Transverse colon (tissue), 4 donors: ENCODE data around the gene STYXL2. TPM values are rescaled to one million over a fixed set of nuclear protein-coding genes. Genes with fewer than 3 reads are reported as not detected.

Experiments used
- DNase-seq: peaks from one replicate; pipeline ENCODE4 v3.0.0-alpha.2; 2019
- H3K27ac ChIP-seq, 4 donors: fragments of 200-600 bp; sonication (generic); 2 replicates each; pipeline ENCODE4 v1.5.1; 2016 to 2018; ENCODE audit warnings: inconsistent platforms in 4 of 4
- H3K27me3 ChIP-seq: fragments of 200-600 bp; sonication (generic); 2 replicates; pipeline ENCODE4 v1.5.1; 2017; ENCODE audit warnings: inconsistent platforms
- H3K36me3 ChIP-seq, 4 donors: fragments of 200-600 bp; sonication (generic); 2 replicates each; pipeline ENCODE4 v1.5.1; 2017 to 2019; ENCODE audit warnings: inconsistent platforms in 4 of 4
- H3K4me1 ChIP-seq, 4 donors: fragments of 200-600 bp; sonication (generic); 2 replicates each; pipeline ENCODE4 v1.5.1; 2017 to 2020; ENCODE audit warnings: inconsistent platforms in 4 of 4
- H3K4me3 ChIP-seq, 4 donors: fragments of 200-600 bp; sonication (generic); 1 replicate in 1 of 4; 2 replicates in 3 of 4; pipeline versions ENCODE4 v1.5.1 to v1.6.1; 2017 to 2019; ENCODE audit warnings: inconsistent platforms in 4 of 4
- H3K9me3 ChIP-seq, 2 donors: fragments of 200-600 bp; sonication (generic); 2 replicates each; pipeline ENCODE4 v1.5.1; 2017 to 2019; ENCODE audit warnings: inconsistent platforms in 2 of 2
- CTCF ChIP-seq, 5 experiments: fragments of 200-600 bp in 3 of 5; fragments of 450-650 bp in 2 of 5; sonication (generic) in 3 of 5; IDR thresholded peaks; 1 replicate in 2 of 5; 2 replicates in 3 of 5; pipeline ENCODE4 v1.5.1; 2016 to 2017; ENCODE audit warnings: antibody characterized with exemption in 5 of 5, inconsistent platforms in 3 of 5, mild to moderate bottlenecking in 2 of 5, moderate library complexity in 1 of 5
- EP300 ChIP-seq: sonication (generic); formaldehyde crosslinking; IDR thresholded peaks from one replicate; pipeline ENCODE4 v1.6.1; 2017; ENCODE audit warnings: antibody characterized with exemption, low read depth
- POLR2A ChIP-seq: fragments of 450-650 bp; IDR thresholded peaks from one replicate; pipeline ENCODE4 v1.6.1; 2016; ENCODE audit warnings: antibody characterized with exemption, mild to moderate bottlenecking, moderate library complexity
- POLR2AphosphoS5 ChIP-seq, 3 donors: sonication (generic); formaldehyde crosslinking; IDR thresholded peaks; one replicate each; pipeline ENCODE4 v1.6.1; 2016; ENCODE audit warnings: antibody characterized with exemption in 3 of 3
- WGBS, 2 donors: methylation state at CpG; one replicate each; pipeline ENCODE4 v1.1.5; 2018; ENCODE audit warnings: low coverage in 1 of 2; 5-methylcytosine and 5-hydroxymethylcytosine counted together
- in situ Hi-C, 4 donors: fragments of 200-750 bp; cut with MboI; loops; one replicate each; pipeline versions ENCODE4 v1.15.0 to v1.15.1; 2017; ENCODE audit warnings: low sequenced_read_pairs in 3 of 4, low pct_ligation_motif_present in 1 of 4, low pct_unique_long_range_greater_than_20kb in 1 of 4
- intact Hi-C: fragments of 100-400 bp; cut with DNase I; formaldehyde crosslinking; loops from one replicate; pipeline ENCODE4 v1.15.1; 2023; ENCODE audit warnings: low total_unique reads
- total RNA-seq, 4 donors: library from RNA; depleted of rRNA; stranded (reverse); fragments of >200 nt; gene quantifications; one replicate each; pipeline ENCODE4 v1.1.0, GENCODE V29; 2016

The STYXL2 gene
- total RNA-seq, 4 donors from 2014 or later: 0.16 to 0.41 TPM; not detected in 2

- no peak for TF ChIP-seq EP300
- Histone ChIP-seq H3K4me3 (no peak overlapping the region), H3K27ac (no peak overlapping the region), H3K36me3 (no peaks in the 10 kb centered on the region), H3K4me1 (peaks cover 0 to 17% (median 4%) of the 10 kb centered on the region in 4 donors), H3K9me3 (no peaks in the 10 kb centered on the region), H3K27me3 (no peaks in the 10 kb centered on the region)
- 46 to 72% methylated on average over 5 to 6 of the region's 6 CpGs for WGBS, 2 donors
- intact Hi-C loops: no loop called here
- in situ Hi-C loops: no loop called here
- DNase-seq: no peak
These were observed 10.4 kb downstream of the STYXL2 start for GRCh38 chr1:167104256-167104633.

DNA sequence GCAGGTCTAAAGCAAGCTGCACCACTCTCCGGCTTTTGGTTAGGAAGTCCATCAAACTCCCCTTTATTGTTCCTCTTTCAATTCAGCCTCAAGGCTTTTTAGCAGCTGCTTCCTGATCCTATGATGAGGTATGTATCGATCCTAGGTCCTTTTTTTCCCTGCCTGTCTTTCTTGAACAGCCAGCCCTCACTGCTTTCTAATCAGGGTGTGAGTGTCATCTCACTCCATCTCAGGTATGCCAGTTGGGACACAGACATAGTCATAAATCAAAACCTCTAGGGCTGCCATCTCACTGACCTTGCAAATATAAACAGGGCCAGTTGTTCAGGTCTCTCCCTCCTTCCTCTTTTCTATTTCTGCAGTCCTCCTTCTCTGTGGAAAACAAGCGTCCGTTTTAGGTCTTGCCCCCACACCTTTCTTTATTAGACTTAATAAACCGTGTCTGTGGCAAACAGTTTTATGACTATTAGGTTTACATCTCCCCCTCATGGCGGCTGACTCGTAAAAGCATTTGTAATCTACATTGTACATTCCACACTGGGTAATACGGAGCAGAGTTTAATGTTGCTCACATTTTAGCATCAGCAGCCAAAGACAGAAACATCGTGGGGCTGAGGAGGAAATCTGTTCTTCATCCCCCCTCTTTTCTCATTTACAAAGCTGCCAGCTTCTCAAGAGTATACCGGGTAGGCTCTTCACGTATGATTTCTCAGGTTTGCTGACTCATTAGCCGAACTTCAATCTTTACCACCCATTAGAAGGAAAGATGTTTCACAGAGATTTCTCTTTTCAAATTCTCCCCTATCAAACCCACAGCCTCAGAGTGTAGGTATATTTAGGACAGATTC is 11.6 kb downstream of the STYXL2 start:
- H3K27me3 ChIP-seq: no peaks in the 10 kb centered on the region
- 25 to 29% methylated on average over 10 to 12 of the region's 12 CpGs for WGBS, 2 donors
- no peaks in the 10 kb centered on the region for H3K9me3 ChIP-seq
- no peaks in the 10 kb centered on the region for H3K36me3 ChIP-seq
- no peak for TF ChIP-seq EP300
- TF ChIP-seq CTCF (IDR thresholded peaks at IDR 0.05): no peak
- no peak for TF ChIP-seq POLR2AphosphoS5 (IDR thresholded peaks at IDR 0.05)
- TF ChIP-seq POLR2A: no peak
- no peak overlapping the region for H3K27ac ChIP-seq
- in situ Hi-C loops: no loop called here
- no peak for DNase-seq
- no peak overlapping the region for H3K4me3 ChIP-seq
- intact Hi-C loops: no loop called here
- H3K4me1 ChIP-seq: peaks cover 0 to 16% (median 4%) of the 10 kb centered on the region in 4 donors

DNA sequence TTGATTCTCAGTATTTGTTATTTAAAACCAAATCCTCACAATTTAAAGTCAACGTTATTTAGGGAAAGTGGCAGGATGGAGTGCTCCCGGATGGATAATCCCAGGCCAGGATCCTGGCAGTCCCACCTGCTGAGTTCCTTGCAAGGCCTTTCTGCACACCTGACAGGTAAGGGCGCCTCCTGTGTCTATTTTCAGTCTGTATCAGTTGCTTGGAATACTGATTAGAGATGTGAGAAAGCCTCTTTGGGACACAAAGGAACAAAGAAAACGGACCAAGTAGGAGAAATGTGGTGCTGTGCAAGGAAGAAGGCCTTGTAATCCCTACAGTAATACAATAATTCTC is 12.2 kb downstream of the STYXL2 start:
- no peaks in the 10 kb centered on the region for H3K27me3 ChIP-seq
- no peaks in the 10 kb centered on the region for H3K9me3 ChIP-seq
- peaks cover 0 to 10% (median under 1%) of the 10 kb centered on the region in 4 donors for H3K4me1 ChIP-seq
- no peak overlapping the region for H3K4me3 ChIP-seq
- H3K36me3 ChIP-seq: no peaks in the 10 kb centered on the region
- no peak for TF ChIP-seq POLR2AphosphoS5 (IDR thresholded peaks at IDR 0.05)
- TF ChIP-seq EP300: no peak
- TF ChIP-seq POLR2A: no peak
- no peak for TF ChIP-seq CTCF (IDR thresholded peaks at IDR 0.05)
- WGBS, 2 donors: 81 to 83% methylated on average over 3 to 4 of the region's 4 CpGs
- DNase-seq: no peak
- in situ Hi-C loops (no loop called here), intact Hi-C loops (no loop called here)
- H3K27ac ChIP-seq: no peak overlapping the region

DNA sequence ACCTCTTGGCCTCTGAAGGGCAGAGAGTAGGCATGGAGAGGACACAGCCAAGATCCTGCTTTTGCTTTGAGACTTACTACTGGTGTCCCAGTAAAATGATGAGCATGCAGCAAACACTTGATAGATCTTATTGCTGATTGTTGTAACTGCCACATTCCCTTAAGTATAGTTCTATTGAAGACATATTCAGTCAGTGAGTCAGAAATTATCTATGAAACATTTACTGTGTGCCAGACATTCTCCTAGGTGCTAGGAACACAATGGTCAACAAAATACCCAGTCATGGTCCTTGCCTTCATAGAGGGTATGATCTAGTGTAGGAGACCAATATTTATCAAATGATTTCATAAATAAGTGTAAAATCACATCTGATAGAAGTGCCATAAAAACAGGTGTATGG is 13.6 kb downstream of the STYXL2 start:
- Histone ChIP-seq H3K36me3 (no peaks in the 10 kb centered on the region), H3K27ac (no peak overlapping the region), H3K27me3 (no peaks in the 10 kb centered on the region), H3K9me3 (no peaks in the 10 kb centered on the region), H3K4me1 (peaks cover 0 to 8% (median 0%) of the 10 kb centered on the region in 4 donors), H3K4me3 (no peak overlapping the region)
- intact Hi-C loops: no loop called here
- DNase-seq: no peak
- TF ChIP-seq POLR2AphosphoS5 (IDR thresholded peaks at IDR 0.05) (no peak), EP300 (no peak), CTCF (IDR thresholded peaks at IDR 0.05) (no peak), POLR2A (no peak)
- in situ Hi-C loops: no loop called here
